ENCODE data around the gene GALNT5.

The GALNT5 gene

DNA sequence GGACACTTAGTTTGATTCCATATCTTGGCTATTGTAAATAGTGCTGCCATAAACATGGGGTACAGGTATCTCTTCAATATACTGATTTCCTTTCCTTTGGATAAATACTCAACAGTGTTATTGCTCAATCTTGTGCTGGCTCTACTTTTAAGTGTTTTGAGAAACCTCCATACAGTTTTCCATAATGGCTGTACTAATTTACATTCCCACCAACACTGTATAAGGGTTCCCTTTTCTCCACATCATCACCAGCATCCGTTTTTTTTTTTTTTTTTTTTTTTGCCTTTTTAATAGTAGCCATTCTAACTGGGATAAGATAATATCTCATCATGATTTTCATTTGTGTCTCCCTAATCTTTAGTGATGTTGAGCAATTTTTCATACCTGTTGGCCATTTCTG lies 29.9 kb upstream of the GALNT5 start:
- no peak overlapping the region for H3K4me3 ChIP-seq (ENCODE audit: insufficient read depth, low read depth, low read length, poor library complexity, severe bottlenecking)
- no peak overlapping the region for H3K27ac ChIP-seq (ENCODE audit: insufficient read depth, low read length, poor library complexity, severe bottlenecking)
- H3K4me1 ChIP-seq (ENCODE audit: control insufficient read depth, insufficient read depth, low read length, poor library complexity, severe bottlenecking): no peaks in the 10 kb centered on the region
- H3K36me3 ChIP-seq (ENCODE audit: control insufficient read depth, insufficient read depth, low read length): no peaks in the 10 kb centered on the region
- H3K9me3 ChIP-seq (ENCODE audit: control insufficient read depth, low read length): no peaks in the 10 kb centered on the region
- no peak for DNase-seq
- no peaks in the 10 kb centered on the region for H3K27me3 ChIP-seq (replicated peaks; ENCODE audit: control insufficient read depth, insufficient read depth, low read length, poor library complexity, severe bottlenecking)

GRCh38 chr2:157228946-157229345 lies 28.6 kb upstream of the GALNT5 start:
- Histone ChIP-seq H3K4me3 (ENCODE audit: insufficient read depth, low read depth, low read length, poor library complexity, severe bottlenecking) (no peak overlapping the region), H3K27ac (ENCODE audit: insufficient read depth, low read length, poor library complexity, severe bottlenecking) (no peak overlapping the region), H3K27me3 (replicated peaks; ENCODE audit: control insufficient read depth, insufficient read depth, low read length, poor library complexity, severe bottlenecking) (no peaks in the 10 kb centered on the region), H3K4me1 (ENCODE audit: control insufficient read depth, insufficient read depth, low read length, poor library complexity, severe bottlenecking) (no peaks in the 10 kb centered on the region), H3K36me3 (ENCODE audit: control insufficient read depth, insufficient read depth, low read length) (no peaks in the 10 kb centered on the region), H3K9me3 (ENCODE audit: control insufficient read depth, low read length) (no peaks in the 10 kb centered on the region)
- no peak for DNase-seq

DNA sequence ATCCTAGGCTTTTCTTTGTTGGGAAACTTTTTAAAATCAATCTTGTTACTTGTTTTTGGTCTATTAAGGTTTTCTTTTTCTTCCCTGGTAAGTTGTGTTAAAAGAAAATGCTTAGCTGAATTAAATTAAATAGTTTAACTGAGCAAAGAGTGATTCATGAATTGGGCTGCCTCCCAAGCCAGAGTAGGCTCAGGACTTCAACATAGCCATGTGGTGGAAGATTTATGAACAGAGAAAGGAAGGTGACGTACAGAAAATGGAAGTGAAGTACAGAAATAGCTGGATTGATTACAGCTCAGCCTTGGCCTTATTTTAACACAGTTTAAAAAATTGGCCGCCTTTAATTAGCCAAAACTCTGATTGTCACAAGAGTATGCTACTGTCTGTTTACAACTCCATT lies 27.9 kb upstream of the GALNT5 start:
- H3K27me3 ChIP-seq (replicated peaks; ENCODE audit: control insufficient read depth, insufficient read depth, low read length, poor library complexity, severe bottlenecking): no peaks in the 10 kb centered on the region
- no peak overlapping the region for H3K27ac ChIP-seq (ENCODE audit: insufficient read depth, low read length, poor library complexity, severe bottlenecking)
- no peaks in the 10 kb centered on the region for H3K9me3 ChIP-seq (ENCODE audit: control insufficient read depth, low read length)
- no peak overlapping the region for H3K4me3 ChIP-seq (ENCODE audit: insufficient read depth, low read depth, low read length, poor library complexity, severe bottlenecking)
- no peaks in the 10 kb centered on the region for H3K36me3 ChIP-seq (ENCODE audit: control insufficient read depth, insufficient read depth, low read length)
- no peak for DNase-seq
- no peaks in the 10 kb centered on the region for H3K4me1 ChIP-seq (ENCODE audit: control insufficient read depth, insufficient read depth, low read length, poor library complexity, severe bottlenecking)

DNA sequence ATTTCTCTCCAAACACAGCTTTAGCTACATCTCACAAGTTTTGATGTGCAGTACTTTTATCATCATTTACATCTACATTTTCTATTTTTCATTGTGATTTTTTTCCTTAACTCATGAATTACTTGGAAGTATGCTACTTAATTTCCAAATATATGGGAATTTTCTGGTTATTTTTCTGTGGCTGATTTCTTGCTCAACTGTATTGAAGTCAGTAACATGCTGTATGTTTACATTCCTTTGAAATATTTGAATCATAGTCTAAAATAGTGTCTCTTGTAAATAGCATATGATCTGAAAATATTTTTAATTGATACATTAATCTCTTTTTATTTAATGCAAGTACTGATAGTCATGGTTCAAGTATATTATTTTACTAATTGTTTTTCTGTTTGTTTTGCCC lies 26.0 kb upstream of the GALNT5 start:
- Histone ChIP-seq H3K9me3 (ENCODE audit: control insufficient read depth, low read length) (no peaks in the 10 kb centered on the region), H3K27ac (ENCODE audit: insufficient read depth, low read length, poor library complexity, severe bottlenecking) (no peak overlapping the region), H3K27me3 (replicated peaks; ENCODE audit: control insufficient read depth, insufficient read depth, low read length, poor library complexity, severe bottlenecking) (no peaks in the 10 kb centered on the region), H3K36me3 (ENCODE audit: control insufficient read depth, insufficient read depth, low read length) (no peaks in the 10 kb centered on the region), H3K4me1 (ENCODE audit: control insufficient read depth, insufficient read depth, low read length, poor library complexity, severe bottlenecking) (no peaks in the 10 kb centered on the region), H3K4me3 (ENCODE audit: insufficient read depth, low read depth, low read length, poor library complexity, severe bottlenecking) (no peak overlapping the region)
- no peak for DNase-seq

GRCh38 chr2:157233506-157233905 lies 24.0 kb upstream of the GALNT5 start:
- no peaks in the 10 kb centered on the region for H3K36me3 ChIP-seq (ENCODE audit: control insufficient read depth, insufficient read depth, low read length)
- no peak for DNase-seq
- H3K27me3 ChIP-seq (replicated peaks; ENCODE audit: control insufficient read depth, insufficient read depth, low read length, poor library complexity, severe bottlenecking): no peaks in the 10 kb centered on the region
- H3K27ac ChIP-seq (ENCODE audit: insufficient read depth, low read length, poor library complexity, severe bottlenecking): no peak overlapping the region
- no peaks in the 10 kb centered on the region for H3K4me1 ChIP-seq (ENCODE audit: control insufficient read depth, insufficient read depth, low read length, poor library complexity, severe bottlenecking)
- no peaks in the 10 kb centered on the region for H3K9me3 ChIP-seq (ENCODE audit: control insufficient read depth, low read length)
- H3K4me3 ChIP-seq (ENCODE audit: insufficient read depth, low read depth, low read length, poor library complexity, severe bottlenecking): no peak overlapping the region

GRCh38 chr2:157236404-157236803 lies 21.1 kb upstream of the GALNT5 start:
- H3K36me3 ChIP-seq (ENCODE audit: control insufficient read depth, insufficient read depth, low read length): no peaks in the 10 kb centered on the region
- no peak overlapping the region for H3K27ac ChIP-seq (ENCODE audit: insufficient read depth, low read length, poor library complexity, severe bottlenecking)
- no peak overlapping the region for H3K4me3 ChIP-seq (ENCODE audit: insufficient read depth, low read depth, low read length, poor library complexity, severe bottlenecking)
- DNase-seq: no peak
- no peaks in the 10 kb centered on the region for H3K9me3 ChIP-seq (ENCODE audit: control insufficient read depth, low read length)
- no peaks in the 10 kb centered on the region for H3K27me3 ChIP-seq (replicated peaks; ENCODE audit: control insufficient read depth, insufficient read depth, low read length, poor library complexity, severe bottlenecking)
- no peaks in the 10 kb centered on the region for H3K4me1 ChIP-seq (ENCODE audit: control insufficient read depth, insufficient read depth, low read length, poor library complexity, severe bottlenecking)

DNA sequence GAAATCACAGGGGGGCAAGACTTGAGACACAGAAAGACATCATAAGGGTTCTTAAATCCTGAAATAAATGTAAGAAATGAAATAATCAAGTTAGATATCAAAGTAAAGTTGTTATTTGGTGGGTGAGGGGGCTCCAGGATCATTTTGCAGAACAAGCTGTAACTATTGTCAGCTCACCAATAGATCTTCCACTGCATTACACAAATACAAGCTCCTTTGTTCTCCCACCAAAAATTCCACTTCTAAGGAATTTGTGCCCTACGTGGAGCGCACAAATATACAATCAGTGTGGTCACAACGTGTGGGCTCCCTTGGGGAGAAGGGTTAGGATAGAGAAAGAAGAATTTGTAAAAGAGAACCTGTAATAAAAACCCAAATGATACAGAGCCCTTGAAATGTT lies 19.2 kb upstream of the GALNT5 start:
- no peaks in the 10 kb centered on the region for H3K9me3 ChIP-seq (ENCODE audit: control insufficient read depth, low read length)
- H3K36me3 ChIP-seq (ENCODE audit: control insufficient read depth, insufficient read depth, low read length): no peaks in the 10 kb centered on the region
- H3K27ac ChIP-seq (ENCODE audit: insufficient read depth, low read length, poor library complexity, severe bottlenecking): no peak overlapping the region
- H3K27me3 ChIP-seq (replicated peaks; ENCODE audit: control insufficient read depth, insufficient read depth, low read length, poor library complexity, severe bottlenecking): no peaks in the 10 kb centered on the region
- no peak for DNase-seq
- no peaks in the 10 kb centered on the region for H3K4me1 ChIP-seq (ENCODE audit: control insufficient read depth, insufficient read depth, low read length, poor library complexity, severe bottlenecking)
- no peak overlapping the region for H3K4me3 ChIP-seq (ENCODE audit: insufficient read depth, low read depth, low read length, poor library complexity, severe bottlenecking)

- H3K9me3 ChIP-seq (ENCODE audit: control insufficient read depth, low read length): no peaks in the 10 kb centered on the region
- H3K4me3 ChIP-seq (ENCODE audit: insufficient read depth, low read depth, low read length, poor library complexity, severe bottlenecking): no peak overlapping the region
- H3K27ac ChIP-seq (ENCODE audit: insufficient read depth, low read length, poor library complexity, severe bottlenecking): no peak overlapping the region
- H3K4me1 ChIP-seq (ENCODE audit: control insufficient read depth, insufficient read depth, low read length, poor library complexity, severe bottlenecking): no peaks in the 10 kb centered on the region
- H3K27me3 ChIP-seq (replicated peaks; ENCODE audit: control insufficient read depth, insufficient read depth, low read length, poor library complexity, severe bottlenecking): no peaks in the 10 kb centered on the region
- DNase-seq: no peak
- H3K36me3 ChIP-seq (ENCODE audit: control insufficient read depth, insufficient read depth, low read length): no peaks in the 10 kb centered on the region
Observed at GRCh38 chr2:157244691-157245090, 12.8 kb upstream of the GALNT5 start.

- no peaks in the 10 kb centered on the region for H3K27me3 ChIP-seq (replicated peaks; ENCODE audit: control insufficient read depth, insufficient read depth, low read length, poor library complexity, severe bottlenecking)
- H3K27ac ChIP-seq (ENCODE audit: insufficient read depth, low read length, poor library complexity, severe bottlenecking): no peak overlapping the region
Observed at GRCh38 chr2:157245144-157245840, 12.2 kb upstream of the GALNT5 start.

GRCh38 chr2:157245846-157246764 lies 11.4 kb upstream of the GALNT5 start:
- Histone ChIP-seq H3K4me1 (ENCODE audit: control insufficient read depth, insufficient read depth, low read length, poor library complexity, severe bottlenecking) (no peaks in the 10 kb centered on the region), H3K4me3 (ENCODE audit: insufficient read depth, low read depth, low read length, poor library complexity, severe bottlenecking) (no peak overlapping the region), H3K36me3 (ENCODE audit: control insufficient read depth, insufficient read depth, low read length) (no peaks in the 10 kb centered on the region), H3K9me3 (ENCODE audit: control insufficient read depth, low read length) (no peaks in the 10 kb centered on the region), H3K27me3 (replicated peaks; ENCODE audit: control insufficient read depth, insufficient read depth, low read length, poor library complexity, severe bottlenecking) (no peaks in the 10 kb centered on the region), H3K27ac (ENCODE audit: insufficient read depth, low read length, poor library complexity, severe bottlenecking) (no peak overlapping the region)
- DNase-seq: no peak

More at GRCh38 chr2:157245144-157245840, 12.2 kb upstream of the GALNT5 start:
- Histone ChIP-seq H3K9me3 (ENCODE audit: control insufficient read depth, low read length) (no peaks in the 10 kb centered on the region), H3K36me3 (ENCODE audit: control insufficient read depth, insufficient read depth, low read length) (no peaks in the 10 kb centered on the region), H3K4me3 (ENCODE audit: insufficient read depth, low read depth, low read length, poor library complexity, severe bottlenecking) (no peak overlapping the region), H3K4me1 (ENCODE audit: control insufficient read depth, insufficient read depth, low read length, poor library complexity, severe bottlenecking) (no peaks in the 10 kb centered on the region)
- no peak for DNase-seq

Measured in effector memory CD4-positive, alpha-beta T cell (primary cell).